Measurements from ENCODE around the gene MTERF4.

DNA sequence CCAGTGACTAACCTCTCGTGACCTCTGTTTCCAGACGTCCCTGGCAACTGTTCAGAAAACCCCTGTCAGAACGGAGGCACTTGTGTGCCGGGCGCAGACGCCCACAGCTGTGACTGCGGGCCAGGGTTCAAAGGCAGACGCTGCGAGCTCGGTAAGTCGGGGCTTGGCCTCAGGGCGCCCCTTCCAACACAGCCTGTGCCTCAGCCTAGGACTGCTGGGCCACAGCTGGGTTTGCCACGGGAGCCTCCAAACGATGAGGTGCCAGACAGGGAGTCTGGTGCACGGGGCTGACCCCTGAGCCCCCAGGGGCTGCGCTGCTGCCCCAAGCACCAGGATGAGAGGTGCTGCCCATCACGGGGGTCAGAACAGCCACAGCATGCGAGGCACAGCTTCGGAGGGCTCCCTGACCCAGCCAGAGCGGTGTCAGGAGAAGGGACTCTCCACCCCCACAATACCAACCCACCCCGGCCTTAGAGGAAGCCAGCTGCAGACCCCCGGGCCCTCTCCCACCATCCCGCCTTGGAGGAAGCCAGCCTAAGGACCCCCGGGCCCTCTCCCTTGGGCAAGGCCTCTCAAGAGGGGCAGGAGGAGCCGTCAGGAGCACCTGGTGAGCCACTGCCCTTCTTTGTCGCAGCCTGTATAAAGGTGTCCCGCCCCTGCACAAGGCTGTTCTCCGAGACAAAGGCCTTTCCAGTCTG, 20.3 kb downstream of the MTERF4 start:
- TF ChIP-seq PATZ1 (CRISPR knock-in tag; IDR thresholded peaks at IDR 0.05; ENCODE audit: borderline replicate concordance) (no peak), RARB (CRISPR knock-in tag; IDR thresholded peaks at IDR 0.05) (no peak), ARNTL (CRISPR knock-in tag; IDR thresholded peaks at IDR 0.05; ENCODE audit: borderline replicate concordance, low read depth) (no peak), ZFP30 (CRISPR knock-in tag; IDR thresholded peaks at IDR 0.05) (no peak), BACH2 (CRISPR knock-in tag; IDR thresholded peaks at IDR 0.05; ENCODE audit: borderline replicate concordance) (no peak), PPARA (CRISPR knock-in tag; IDR thresholded peaks at IDR 0.05; ENCODE audit: borderline replicate concordance) (no peak)
- TF ChIP-seq, protein P1, sequence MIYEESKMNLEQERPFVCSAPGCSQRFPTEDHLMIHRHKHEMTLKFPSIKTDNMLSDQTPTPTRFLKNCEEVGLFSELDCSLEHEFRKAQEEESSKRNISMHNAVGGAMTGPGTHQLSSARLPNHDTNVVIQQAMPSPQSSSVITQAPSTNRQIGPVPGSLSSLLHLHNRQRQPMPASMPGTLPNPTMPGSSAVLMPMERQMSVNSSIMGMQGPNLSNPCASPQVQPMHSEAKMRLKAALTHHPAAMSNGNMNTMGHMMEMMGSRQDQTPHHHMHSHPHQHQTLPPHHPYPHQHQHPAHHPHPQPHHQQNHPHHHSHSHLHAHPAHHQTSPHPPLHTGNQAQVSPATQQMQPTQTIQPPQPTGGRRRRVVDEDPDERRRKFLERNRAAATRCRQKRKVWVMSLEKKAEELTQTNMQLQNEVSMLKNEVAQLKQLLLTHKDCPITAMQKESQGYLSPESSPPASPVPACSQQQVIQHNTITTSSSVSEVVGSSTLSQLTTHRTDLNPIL (CRISPR knock-in tag; IDR thresholded peaks at IDR 0.05; ENCODE audit: low read depth): no peak
